ENCODE measurements around the gene CRNKL1. TPM values are rescaled to one million over a fixed set of nuclear protein-coding genes. Genes with fewer than 3 reads are reported as not detected.

The CRNKL1 gene
- total RNA-seq, 1 experiment from 2014 or later, result 73.7 TPM

DNA sequence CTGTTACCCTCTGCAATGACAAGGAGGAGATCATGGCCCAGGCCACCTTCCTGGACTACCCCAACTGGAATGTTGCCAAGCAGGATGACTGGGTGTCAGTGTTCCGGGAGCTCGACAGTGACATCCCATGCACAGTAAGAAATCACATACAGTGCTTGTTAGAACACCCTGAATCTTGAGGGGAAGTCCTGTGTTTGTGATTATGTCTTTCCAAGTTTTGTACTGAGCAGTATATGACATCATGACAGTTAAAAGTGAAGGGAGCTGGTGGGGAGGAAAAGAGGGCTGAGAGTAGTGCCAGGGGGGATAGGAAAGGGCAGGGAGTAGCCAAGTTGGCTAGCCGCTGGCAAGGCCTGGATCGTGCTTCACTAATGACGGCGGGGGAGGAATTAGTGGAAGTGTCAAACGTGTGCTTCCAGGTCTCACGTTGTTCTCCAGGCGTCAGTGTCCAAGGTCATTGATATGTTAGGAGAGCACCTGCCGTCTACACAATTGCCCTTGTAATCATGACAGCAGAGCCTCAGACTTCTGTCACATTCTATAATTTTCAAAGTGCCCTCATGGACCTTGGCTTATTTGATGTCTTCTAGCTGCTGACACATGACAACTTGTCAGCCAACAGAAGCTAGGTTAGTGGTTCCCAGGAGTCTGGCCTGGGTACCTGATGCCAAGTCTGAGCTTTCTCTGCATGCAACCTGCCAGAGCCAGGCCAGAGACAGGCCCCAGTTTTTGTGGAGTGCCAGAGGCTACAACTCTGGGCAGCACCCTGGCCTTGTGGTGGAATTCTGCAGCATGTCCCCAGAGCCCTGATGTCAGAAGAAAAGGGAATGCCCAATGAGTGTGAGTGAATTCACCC, 18.8 kb upstream of the CRNKL1 start:
- no peak for DNase-seq (ENCODE audit: low read depth, low spot score)
- in situ Hi-C loops (cut with HindIII; ENCODE audit: low pct_unique_long_range_greater_than_20kb, low sequenced_read_pairs), result no loop called here

- no peak for DNase-seq (ENCODE audit: low read depth, low spot score)
- in situ Hi-C loops (cut with HindIII; ENCODE audit: low pct_unique_long_range_greater_than_20kb, low sequenced_read_pairs), result no loop called here
Observed at GRCh38 chr20:20065361-20065760, 13.1 kb upstream of the CRNKL1 start.

GRCh38 chr20:20063941-20064702, 11.9 kb upstream of the CRNKL1 start:
- DNase-seq (ENCODE audit: low read depth, low spot score), result no peak
- in situ Hi-C loops (cut with HindIII; ENCODE audit: low pct_unique_long_range_greater_than_20kb, low sequenced_read_pairs), result no loop called here

DNA sequence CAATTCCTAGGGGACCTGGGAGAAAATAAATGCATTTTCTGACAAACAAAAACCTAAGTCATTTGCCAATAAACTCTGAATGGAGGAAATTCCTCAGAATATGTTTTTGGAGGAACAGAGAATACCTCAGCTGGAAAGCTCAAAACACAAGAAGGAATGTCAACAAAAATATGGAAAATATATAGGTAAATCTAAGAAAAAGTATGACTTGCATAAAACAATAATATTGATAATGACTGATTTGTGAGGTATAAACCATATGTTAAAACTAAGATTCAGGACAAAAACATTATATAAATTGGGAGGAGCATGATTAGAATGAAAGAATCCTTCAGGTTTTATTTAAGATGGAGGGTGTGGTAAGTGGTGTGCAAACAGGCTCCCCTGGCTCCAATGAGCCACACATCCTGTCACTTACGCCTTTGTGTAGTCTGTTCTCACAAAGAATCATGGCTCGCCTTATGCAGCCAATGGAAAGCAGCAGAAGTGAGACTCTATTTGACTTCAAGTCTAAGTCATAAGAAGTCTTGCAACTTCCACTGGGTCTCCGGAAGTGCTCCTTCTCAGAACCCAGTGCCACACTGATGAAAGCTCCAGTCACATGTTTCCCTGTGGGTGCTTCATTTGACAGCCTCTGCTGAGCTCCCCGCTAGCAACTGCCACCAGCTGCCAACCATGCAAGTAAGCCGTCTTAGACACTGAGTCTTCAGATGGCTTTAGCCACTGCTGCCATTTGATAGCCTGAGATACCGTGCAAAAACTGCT, 8.2 kb upstream of the CRNKL1 start:
- DNase-seq (ENCODE audit: low read depth, low spot score), result no peak
- in situ Hi-C loops (cut with HindIII; ENCODE audit: low pct_unique_long_range_greater_than_20kb, low sequenced_read_pairs), result no loop called here

DNA sequence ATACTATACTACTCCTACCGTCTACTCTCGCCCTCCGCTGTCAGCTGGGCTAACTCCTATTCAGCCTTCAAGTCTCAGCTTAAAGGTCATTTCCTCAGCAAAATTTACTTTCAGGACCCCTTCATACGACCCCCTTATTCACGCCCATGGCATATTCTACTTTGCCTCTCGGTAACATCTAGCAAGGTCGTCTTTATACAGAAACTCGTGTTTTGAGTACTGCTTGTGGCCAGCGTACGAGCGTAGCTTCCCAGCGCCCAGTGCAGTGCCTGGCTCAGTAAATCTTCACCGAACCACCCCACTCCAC, 546 bp downstream of the CRNKL1 start:
- in situ Hi-C loops (cut with HindIII; ENCODE audit: low pct_unique_long_range_greater_than_20kb, low sequenced_read_pairs), result no loop called here
- no peak for DNase-seq (ENCODE audit: low read depth, low spot score)

- no peak for DNase-seq (ENCODE audit: low read depth, low spot score)
- in situ Hi-C loops (cut with HindIII; ENCODE audit: low pct_unique_long_range_greater_than_20kb, low sequenced_read_pairs), result no loop called here
Observed at GRCh38 chr20:20039752-20040387, 12.4 kb downstream of the CRNKL1 start.

DNA sequence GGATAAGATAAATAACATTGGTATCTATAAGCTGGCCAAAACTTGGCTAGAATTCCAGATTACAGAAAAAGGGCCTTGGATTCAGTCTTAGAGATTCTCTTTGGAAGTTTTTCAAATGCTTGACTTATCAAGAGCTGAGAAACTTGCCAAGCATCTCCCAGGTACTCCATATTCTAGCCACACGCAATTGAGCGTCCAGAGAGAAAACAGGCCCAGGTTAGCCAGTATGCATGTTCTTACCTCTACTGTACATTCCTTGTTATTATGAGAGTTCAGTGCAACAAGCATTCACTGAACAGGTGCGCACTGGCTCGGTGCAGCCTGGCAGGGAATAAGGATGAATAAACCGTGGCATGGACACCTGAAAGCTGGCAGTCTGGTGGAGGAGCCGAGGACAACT, 13.7 kb downstream of the CRNKL1 start:
- DNase-seq (ENCODE audit: low read depth, low spot score), result no peak
- in situ Hi-C loops (cut with HindIII; ENCODE audit: low pct_unique_long_range_greater_than_20kb, low sequenced_read_pairs), result no loop called here

DNA sequence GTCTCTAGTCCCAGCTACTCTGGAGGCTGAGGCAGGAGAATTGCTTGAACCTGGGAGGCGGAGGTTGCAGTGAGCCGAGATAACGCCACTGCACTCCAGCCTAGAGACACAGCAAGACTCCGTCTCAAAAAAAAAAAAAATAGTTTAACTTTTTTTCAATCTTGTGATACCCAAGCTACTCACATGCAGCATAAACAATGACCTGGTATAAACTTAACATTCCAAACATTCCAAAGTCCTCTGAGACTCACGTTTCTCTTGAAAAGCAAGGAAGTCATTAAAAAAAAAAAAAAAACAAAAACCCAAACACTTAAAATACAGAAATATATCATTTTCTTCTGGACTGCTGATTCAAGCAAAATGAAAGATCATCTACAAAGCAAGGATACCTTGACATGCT, 14.3 kb downstream of the CRNKL1 start:
- in situ Hi-C loops (cut with HindIII; ENCODE audit: low pct_unique_long_range_greater_than_20kb, low sequenced_read_pairs), result no loop called here

DNA sequence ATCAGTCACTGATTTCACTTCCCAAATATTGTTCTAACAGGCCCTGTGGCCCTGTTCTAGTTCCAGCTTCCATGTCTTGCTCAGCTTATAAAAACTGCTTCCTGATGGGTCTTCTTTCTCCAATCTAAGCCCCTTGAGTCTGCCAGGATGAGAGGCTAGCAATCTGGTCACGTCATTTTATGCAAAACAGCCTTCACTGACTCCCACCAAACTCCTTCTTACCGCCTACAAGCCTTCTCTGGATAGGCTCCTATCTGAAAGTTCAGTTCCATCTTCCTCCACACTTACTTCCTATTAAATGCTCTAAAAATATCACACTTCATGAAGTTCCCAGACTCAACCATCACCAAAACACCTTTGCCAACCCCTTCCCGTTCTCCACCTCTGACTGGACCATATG, 15.5 kb downstream of the CRNKL1 start:
- in situ Hi-C loops (cut with HindIII; ENCODE audit: low pct_unique_long_range_greater_than_20kb, low sequenced_read_pairs), result no loop called here
- no peak for DNase-seq (ENCODE audit: low read depth, low spot score)

More for the DNA sequence above, 14.3 kb downstream of the CRNKL1 start:
- DNase-seq (ENCODE audit: low read depth, low spot score), result no peak

GRCh38 chr20:20034486-20034885, 17.8 kb downstream of the CRNKL1 start:
- DNase-seq (ENCODE audit: low read depth, low spot score), result no peak
- in situ Hi-C loops (cut with HindIII; ENCODE audit: low pct_unique_long_range_greater_than_20kb, low sequenced_read_pairs), result no loop called here

DNA sequence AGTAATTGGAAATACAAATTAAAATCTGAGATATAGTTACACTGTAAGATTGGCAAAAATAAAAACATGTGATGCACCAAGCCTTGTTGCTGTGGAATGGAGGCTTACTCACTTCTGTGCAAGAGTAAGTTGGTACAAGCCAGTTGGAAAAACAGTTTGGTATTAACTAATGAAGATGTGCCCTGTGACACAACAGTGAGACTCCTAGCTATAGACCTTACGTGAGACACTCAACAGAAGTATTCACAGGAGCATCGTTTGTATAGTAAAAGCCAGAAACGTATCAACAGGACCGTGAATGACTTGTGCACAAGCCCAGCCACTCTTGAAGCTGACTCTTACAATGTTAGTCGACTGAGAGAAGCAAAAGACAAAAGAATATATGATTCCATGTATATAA, 20.5 kb downstream of the CRNKL1 start:
- in situ Hi-C loops (cut with HindIII; ENCODE audit: low pct_unique_long_range_greater_than_20kb, low sequenced_read_pairs), result no loop called here
- DNase-seq (ENCODE audit: low read depth, low spot score), result no peak

DNA sequence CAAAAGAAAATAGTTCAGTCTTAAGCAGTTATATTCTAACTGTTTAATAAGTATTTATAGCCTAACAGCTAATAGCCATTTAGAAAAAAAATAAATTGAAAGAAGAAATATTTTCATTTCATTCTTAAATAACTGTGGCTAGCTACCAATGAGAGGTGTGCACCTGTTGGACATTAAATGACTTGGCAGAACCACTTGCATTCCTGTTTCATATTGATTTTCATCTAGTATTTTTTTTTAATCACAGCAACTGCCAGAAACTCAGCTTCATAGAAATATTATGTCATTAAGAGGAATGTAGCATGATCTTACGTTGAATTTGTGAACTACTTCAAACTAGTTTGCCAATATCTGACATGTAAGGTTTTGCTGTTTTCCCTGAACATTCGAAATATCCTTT, 25.0 kb downstream of the CRNKL1 start:
- no peak for DNase-seq (ENCODE audit: low read depth, low spot score)
- in situ Hi-C loops (cut with HindIII; ENCODE audit: low pct_unique_long_range_greater_than_20kb, low sequenced_read_pairs), result no loop called here

GRCh38 chr20:20024942-20025341, 27.3 kb downstream of the CRNKL1 start:
- DNase-seq (ENCODE audit: low read depth, low spot score), result no peak
- in situ Hi-C loops (cut with HindIII; ENCODE audit: low pct_unique_long_range_greater_than_20kb, low sequenced_read_pairs), result no loop called here

DNA sequence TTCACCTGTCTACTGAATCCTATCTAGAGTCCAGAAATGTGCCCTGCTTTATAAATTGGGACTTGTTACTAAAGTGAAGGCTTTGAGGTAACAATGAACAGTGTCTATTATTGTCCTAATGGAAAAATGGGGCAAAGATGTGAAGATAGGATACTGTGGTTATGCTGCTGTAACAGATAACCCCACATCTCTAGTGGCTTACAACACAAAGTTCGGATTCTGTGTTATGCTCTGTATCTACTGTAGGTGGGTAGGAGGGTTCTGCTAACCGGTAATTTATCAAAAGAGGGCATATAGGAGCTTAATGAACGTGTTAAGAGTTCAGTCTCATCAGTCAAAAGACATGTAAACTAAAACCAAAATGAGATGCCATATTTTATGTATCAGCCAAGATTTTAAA, 28.9 kb downstream of the CRNKL1 start:
- in situ Hi-C loops (cut with HindIII; ENCODE audit: low pct_unique_long_range_greater_than_20kb, low sequenced_read_pairs), result no loop called here
- DNase-seq (ENCODE audit: low read depth, low spot score), result no peak

GRCh38 chr20:20022498-20022897, 29.8 kb downstream of the CRNKL1 start:
- DNase-seq (ENCODE audit: low read depth, low spot score), result no peak
- in situ Hi-C loops (cut with HindIII; ENCODE audit: low pct_unique_long_range_greater_than_20kb, low sequenced_read_pairs), result no loop called here

GRCh38 chr20:20021835-20022234, 30.4 kb downstream of the CRNKL1 start:
- in situ Hi-C loops (cut with HindIII; ENCODE audit: low pct_unique_long_range_greater_than_20kb, low sequenced_read_pairs), result no loop called here
- DNase-seq (ENCODE audit: low read depth, low spot score), result no peak

- no peak for DNase-seq (ENCODE audit: low read depth, low spot score)
- in situ Hi-C loops (cut with HindIII; ENCODE audit: low pct_unique_long_range_greater_than_20kb, low sequenced_read_pairs), result no loop called here
Observed at GRCh38 chr20:20020908-20021307, 31.4 kb downstream of the CRNKL1 start.

DNA sequence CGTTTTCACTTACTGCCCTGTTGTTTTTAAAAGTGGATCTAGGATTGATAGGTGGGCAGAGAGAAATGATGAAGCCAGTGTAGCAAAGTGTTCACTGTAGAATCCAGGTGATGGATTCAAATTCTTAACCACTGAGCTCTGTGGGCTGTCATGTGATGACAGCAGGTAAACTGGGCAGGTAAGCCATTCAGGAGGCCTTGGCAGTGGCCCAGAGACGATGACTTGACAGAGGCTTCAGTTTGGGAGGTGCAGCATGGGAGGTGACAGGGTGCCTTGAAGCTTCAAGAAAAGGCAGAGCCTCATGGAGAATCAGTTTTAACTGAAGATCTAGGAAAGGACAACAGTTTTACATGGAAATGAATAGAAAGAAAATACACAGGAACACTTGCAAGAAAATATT, 33.1 kb downstream of the CRNKL1 start:
- no peak for DNase-seq (ENCODE audit: low read depth, low spot score)
- in situ Hi-C loops (cut with HindIII; ENCODE audit: low pct_unique_long_range_greater_than_20kb, low sequenced_read_pairs), result no loop called here
